Type B pancreatic cell (in vitro differentiated cells): ENCODE measurements around the gene BRD1. TPM values are rescaled to one million over a fixed set of nuclear protein-coding genes. Genes with fewer than 3 reads are reported as not detected.

Source experiments
- DNase-seq: peaks from one replicate; pipeline ENCODE4 v3.0.0; 2021; ENCODE audit warnings: mixed read lengths; ENCODE audit not compliant: unreplicated experiment; ENCODE audit errors: extremely low spot score
- H3K27ac Mint-ChIP-seq: 2 replicates; pipeline ENCODE4 v1.8.0; 2021; ENCODE audit warnings: mild to moderate bottlenecking, mixed read lengths
- H3K27me3 Mint-ChIP-seq: 2 replicates; pipeline ENCODE4 v1.8.0; 2021; ENCODE audit warnings: mixed read lengths
- H3K36me3 Mint-ChIP-seq: 2 replicates; pipeline ENCODE4 v1.8.0; 2021; ENCODE audit warnings: mixed read lengths
- H3K4me1 Mint-ChIP-seq: one replicate; pipeline ENCODE4 v1.8.0; 2021; ENCODE audit warnings: mixed read lengths; ENCODE audit not compliant: unreplicated experiment
- H3K4me3 Mint-ChIP-seq: 2 replicates; pipeline ENCODE4 v1.8.0; 2021; ENCODE audit warnings: mild to moderate bottlenecking, mixed read lengths
- H3K9me3 Mint-ChIP-seq: 2 replicates; pipeline ENCODE4 v1.8.0; 2021; ENCODE audit warnings: mixed read lengths
- total RNA-seq: library from RNA; stranded (reverse); gene quantifications from 2 replicates; pipeline ENCODE4 v1.2.1, GENCODE V29; 2021; ENCODE audit warnings: low replicate concordance
- TF ChIP-seq, protein P1 (sequence below): fragments of 200-600 bp; sonication (generic); conservative IDR thresholded peaks from 2 replicates; pipeline ENCODE4 v1.5.0; 2021; ENCODE audit warnings: antibody characterized with exemption, mild to moderate bottlenecking

Gene BRD1
- total RNA-seq, 1 donor from 2014 or later: 53.0 TPM

DNA sequence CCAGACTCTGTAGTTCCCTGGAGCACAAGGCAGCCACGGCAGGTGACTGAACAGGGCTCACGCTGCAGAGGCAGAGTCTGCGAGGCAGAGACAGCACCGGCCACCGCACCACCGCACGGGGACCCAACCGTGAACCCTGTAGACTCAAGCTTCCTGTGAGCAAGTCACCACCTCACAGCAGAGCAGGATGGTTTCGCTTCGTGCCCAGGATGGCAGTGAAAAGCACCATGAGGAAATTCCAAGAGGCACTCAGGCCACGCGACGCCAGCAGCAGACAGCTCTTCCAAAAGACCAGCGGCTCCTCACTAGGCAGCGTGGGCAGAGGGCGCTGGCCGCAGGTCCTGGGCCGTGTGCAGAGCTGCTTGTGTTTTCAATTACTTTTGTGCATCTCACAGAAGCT is 24.5 kb downstream of the BRD1 start:
- H3K4me1 Mint-ChIP-seq: peaks cover 5% of the 10 kb centered on the region
- no peak for DNase-seq
- H3K9me3 Mint-ChIP-seq: peaks cover 5% of the 10 kb centered on the region
- H3K36me3 Mint-ChIP-seq: peaks cover 22% of the 10 kb centered on the region
- TF ChIP-seq, protein P1, sequence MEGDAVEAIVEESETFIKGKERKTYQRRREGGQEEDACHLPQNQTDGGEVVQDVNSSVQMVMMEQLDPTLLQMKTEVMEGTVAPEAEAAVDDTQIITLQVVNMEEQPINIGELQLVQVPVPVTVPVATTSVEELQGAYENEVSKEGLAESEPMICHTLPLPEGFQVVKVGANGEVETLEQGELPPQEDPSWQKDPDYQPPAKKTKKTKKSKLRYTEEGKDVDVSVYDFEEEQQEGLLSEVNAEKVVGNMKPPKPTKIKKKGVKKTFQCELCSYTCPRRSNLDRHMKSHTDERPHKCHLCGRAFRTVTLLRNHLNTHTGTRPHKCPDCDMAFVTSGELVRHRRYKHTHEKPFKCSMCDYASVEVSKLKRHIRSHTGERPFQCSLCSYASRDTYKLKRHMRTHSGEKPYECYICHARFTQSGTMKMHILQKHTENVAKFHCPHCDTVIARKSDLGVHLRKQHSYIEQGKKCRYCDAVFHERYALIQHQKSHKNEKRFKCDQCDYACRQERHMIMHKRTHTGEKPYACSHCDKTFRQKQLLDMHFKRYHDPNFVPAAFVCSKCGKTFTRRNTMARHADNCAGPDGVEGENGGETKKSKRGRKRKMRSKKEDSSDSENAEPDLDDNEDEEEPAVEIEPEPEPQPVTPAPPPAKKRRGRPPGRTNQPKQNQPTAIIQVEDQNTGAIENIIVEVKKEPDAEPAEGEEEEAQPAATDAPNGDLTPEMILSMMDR: no peak
- H3K4me3 Mint-ChIP-seq: no peak overlapping the region
- no peak overlapping the region for H3K27ac Mint-ChIP-seq
- no peaks in the 10 kb centered on the region for H3K27me3 Mint-ChIP-seq

- H3K4me1 Mint-ChIP-seq: peaks cover 3% of the 10 kb centered on the region
- H3K27me3 Mint-ChIP-seq: no peaks in the 10 kb centered on the region
- no peak overlapping the region for H3K4me3 Mint-ChIP-seq
- H3K36me3 Mint-ChIP-seq: peaks cover 17% of the 10 kb centered on the region
- TF ChIP-seq, protein P1: no peak
- no peak for DNase-seq
- H3K9me3 Mint-ChIP-seq: no peaks in the 10 kb centered on the region
- H3K27ac Mint-ChIP-seq: no peak overlapping the region
Measured at GRCh38 chr22:49801391-49802060, 26.1 kb downstream of the BRD1 start.

DNA sequence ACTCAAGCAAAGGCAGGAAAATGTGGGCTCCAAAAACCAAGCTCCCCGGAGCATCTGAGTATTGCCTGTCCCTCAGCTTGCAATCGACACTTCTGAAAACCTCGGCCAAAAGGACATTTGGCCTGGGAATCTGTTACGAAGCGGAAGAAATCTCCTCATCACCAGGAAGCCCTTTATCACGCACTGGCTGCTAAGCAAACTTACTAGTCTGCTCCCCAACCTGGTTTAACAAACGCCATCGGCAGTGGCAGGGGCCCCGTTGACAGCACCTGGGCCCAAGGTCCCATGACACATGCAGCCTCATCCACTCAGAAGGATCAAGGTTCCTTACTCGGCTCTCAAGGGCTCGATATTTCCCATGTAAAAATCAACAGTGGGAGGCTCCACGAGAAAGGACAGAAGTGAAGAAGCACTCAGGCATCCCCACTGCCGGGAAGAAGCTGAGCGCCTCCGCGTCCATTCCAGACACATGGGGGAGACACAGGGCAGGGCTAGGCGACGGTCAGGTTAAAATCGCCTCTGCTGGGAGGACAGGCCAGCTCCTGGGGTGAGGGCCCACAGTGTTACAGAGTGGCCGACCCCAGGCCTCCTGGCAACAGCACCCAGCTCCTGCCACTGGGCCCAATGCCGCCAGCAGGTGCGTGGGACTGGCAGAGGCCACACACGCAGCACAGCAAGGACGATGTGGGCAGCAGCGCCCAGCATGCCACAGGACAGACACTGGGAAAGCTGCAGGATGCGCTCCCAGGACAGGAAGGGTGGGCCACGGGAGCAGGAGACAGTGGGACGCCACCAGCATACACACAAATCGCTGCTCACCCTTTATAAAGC is 27.1 kb downstream of the BRD1 start:
- TF ChIP-seq, protein P1: no peak
- Mint-ChIP-seq H3K27ac (peak overlapping the region; percentile 67), H3K9me3 (no peaks in the 10 kb centered on the region), H3K4me1 (no peaks in the 10 kb centered on the region), H3K4me3 (no peak overlapping the region), H3K27me3 (no peaks in the 10 kb centered on the region), H3K36me3 (peaks cover 13% of the 10 kb centered on the region)
- no peak for DNase-seq

DNA sequence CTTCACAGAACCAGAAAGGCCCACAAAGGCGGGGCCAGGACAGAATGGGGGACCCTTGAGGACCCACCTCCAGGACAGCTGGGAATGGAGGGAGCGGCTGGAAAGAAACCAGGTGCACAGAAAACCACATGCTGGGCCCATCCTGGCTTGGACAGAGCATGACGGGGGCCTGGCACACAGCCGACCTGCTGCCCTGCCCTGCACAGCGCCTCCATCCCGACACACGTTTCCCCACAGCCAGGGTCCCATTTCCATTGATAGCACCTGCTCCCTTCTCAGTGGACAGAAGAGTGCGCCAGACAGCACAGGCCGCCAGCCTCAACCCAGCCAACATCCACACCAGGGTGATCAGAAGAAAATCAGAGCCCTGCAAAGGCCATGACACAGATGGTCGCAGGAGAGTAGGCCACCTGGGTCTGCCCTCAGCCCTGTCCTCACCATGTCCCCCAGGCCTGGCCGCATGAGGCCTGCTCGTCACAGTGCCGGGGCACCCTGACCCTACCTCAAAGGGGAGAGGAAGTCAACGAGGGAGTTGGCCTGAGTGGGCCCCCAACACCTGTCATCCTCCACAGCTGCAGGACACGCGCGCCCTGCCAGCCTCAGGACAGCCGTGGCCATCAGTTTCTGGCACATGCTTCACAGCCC is 28.1 kb downstream of the BRD1 start:
- no peak for DNase-seq
- H3K4me1 Mint-ChIP-seq: no peaks in the 10 kb centered on the region
- H3K4me3 Mint-ChIP-seq: no peak overlapping the region
- peaks cover 22% of the 10 kb centered on the region for H3K36me3 Mint-ChIP-seq
- TF ChIP-seq, protein P1: no peak
- no peaks in the 10 kb centered on the region for H3K9me3 Mint-ChIP-seq
- no peaks in the 10 kb centered on the region for H3K27me3 Mint-ChIP-seq
- H3K27ac Mint-ChIP-seq: no peak overlapping the region

DNA sequence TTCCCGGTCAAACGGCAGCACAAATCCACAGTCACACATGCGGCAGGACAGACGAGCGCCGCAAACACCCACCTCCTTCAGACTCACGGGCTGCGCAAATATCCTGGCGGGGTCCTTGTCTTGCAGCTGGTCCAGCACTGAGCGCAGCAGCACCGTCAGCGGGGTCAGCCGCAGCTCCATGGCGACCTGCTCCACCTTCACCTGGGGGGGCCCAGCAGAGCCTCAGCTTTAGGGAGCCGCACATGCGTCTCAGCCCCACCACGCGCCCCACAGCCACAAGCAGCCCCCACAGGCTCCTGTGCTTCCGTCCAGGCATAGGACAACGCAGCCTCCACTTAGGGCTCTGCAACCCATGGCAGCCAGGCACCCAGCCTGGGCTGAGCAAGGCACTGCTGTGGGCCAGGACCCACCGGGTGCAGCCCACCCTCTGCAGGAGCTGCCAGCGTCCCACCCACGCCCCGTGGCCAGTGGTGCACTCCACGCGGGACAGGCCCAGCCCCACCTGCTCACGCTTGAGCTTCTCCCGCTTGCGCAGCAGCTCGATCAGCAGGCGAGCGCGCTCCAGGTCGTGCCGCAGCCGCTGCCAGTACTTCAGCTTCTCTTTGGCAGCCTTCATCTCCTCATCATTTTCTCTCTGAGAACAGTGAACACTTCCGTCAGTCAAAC is 29.1 kb downstream of the BRD1 start:
- Mint-ChIP-seq H3K4me3 (no peak overlapping the region), H3K36me3 (peaks cover 18% of the 10 kb centered on the region), H3K9me3 (no peaks in the 10 kb centered on the region), H3K27me3 (no peaks in the 10 kb centered on the region), H3K4me1 (no peaks in the 10 kb centered on the region), H3K27ac (no peak overlapping the region)
- TF ChIP-seq, protein P1: no peak
- no peak for DNase-seq
